ENCODE results near the gene INSL6. TPM values are rescaled to one million over a fixed set of nuclear protein-coding genes. Genes with fewer than 3 reads are reported as not detected.

INSL6 gene
- total RNA-seq, 1 experiment from 2014 or later = not detected

Small RNA genes within 50 kb of the gene (small RNA-seq; reads per million reads assigned to genes)
- not detected for gene AL133547.1

Other genes with a start within 250 kb of the INSL6 start
- 0.47 and 1.3 TPM in 2 replicates for gene JAK2, start 200.4 kb downstream of the INSL6 start, total RNA-seq (2014; rRNA removed; shearing (Covaris generic))
- gene INSL4, start 45.8 kb upstream of the INSL6 start, total RNA-seq (2014; rRNA removed; shearing (Covaris generic)) = 0.20 TPM in 1 of 2 replicates, not detected in the other
- not detected in 2 replicates for gene RLN2, start 119.1 kb upstream of the INSL6 start, total RNA-seq (2014; rRNA removed; shearing (Covaris generic))
- gene RLN1, start 154.2 kb upstream of the INSL6 start, total RNA-seq (2014; rRNA removed; shearing (Covaris generic)) = not detected in 2 replicates

All from HT-29 (cell line).